ENCODE results near the gene SLCO2B1.

Gene SLCO2B1

DNA sequence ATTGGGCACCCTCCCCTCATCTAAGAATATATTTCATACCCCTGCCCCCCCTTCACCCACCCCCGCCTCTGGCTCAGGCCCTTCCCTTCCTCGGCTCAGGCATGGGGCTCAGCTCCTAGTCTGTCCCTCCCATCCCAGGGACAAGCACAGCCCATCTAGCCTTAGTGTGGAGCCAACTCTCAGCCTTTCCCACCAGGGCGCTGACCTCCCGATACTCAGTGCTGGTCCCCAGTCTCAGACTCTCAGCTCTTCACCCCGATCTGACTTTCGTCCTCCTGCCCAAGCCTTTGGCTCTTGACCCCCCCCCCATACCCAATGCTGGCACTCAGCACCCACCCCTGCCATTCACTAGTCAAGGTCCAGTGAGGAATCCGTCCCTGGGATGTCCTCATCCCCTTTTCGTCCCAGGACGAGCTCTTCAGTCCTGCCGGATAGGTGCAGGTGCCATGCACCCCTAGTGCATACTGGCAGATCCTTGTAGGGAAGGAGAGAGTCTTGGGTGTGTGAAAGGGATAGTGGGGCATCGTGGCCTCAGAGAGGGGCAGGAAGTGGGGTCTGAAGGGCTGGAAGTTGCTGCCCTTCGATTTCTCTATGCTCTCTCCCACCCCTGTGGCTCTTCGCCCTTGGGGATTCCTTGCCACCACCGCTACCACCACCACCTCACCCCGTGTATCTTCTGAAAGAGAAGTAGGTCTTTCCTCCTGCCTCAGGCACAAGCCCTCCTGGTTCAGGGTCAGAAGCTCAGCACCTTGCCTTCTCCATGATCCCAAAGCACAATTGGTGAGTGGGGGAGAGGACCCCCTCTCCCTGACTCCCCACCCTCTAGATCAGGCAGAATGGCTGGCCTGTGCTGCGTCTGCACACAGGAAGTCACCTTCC is 92.1 kb downstream of the SLCO2B1 start:
- no peak for DNase-seq (ENCODE audit: low read depth)
- no peak overlapping the region for H3K4me3 ChIP-seq (ENCODE audit: low read depth, low read length)
- TF ChIP-seq, protein P1, sequence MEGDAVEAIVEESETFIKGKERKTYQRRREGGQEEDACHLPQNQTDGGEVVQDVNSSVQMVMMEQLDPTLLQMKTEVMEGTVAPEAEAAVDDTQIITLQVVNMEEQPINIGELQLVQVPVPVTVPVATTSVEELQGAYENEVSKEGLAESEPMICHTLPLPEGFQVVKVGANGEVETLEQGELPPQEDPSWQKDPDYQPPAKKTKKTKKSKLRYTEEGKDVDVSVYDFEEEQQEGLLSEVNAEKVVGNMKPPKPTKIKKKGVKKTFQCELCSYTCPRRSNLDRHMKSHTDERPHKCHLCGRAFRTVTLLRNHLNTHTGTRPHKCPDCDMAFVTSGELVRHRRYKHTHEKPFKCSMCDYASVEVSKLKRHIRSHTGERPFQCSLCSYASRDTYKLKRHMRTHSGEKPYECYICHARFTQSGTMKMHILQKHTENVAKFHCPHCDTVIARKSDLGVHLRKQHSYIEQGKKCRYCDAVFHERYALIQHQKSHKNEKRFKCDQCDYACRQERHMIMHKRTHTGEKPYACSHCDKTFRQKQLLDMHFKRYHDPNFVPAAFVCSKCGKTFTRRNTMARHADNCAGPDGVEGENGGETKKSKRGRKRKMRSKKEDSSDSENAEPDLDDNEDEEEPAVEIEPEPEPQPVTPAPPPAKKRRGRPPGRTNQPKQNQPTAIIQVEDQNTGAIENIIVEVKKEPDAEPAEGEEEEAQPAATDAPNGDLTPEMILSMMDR (IDR thresholded peaks at IDR 0.05; ENCODE audit: insufficient read depth, low read depth, low read length, missing control alignments): no peak

DNA sequence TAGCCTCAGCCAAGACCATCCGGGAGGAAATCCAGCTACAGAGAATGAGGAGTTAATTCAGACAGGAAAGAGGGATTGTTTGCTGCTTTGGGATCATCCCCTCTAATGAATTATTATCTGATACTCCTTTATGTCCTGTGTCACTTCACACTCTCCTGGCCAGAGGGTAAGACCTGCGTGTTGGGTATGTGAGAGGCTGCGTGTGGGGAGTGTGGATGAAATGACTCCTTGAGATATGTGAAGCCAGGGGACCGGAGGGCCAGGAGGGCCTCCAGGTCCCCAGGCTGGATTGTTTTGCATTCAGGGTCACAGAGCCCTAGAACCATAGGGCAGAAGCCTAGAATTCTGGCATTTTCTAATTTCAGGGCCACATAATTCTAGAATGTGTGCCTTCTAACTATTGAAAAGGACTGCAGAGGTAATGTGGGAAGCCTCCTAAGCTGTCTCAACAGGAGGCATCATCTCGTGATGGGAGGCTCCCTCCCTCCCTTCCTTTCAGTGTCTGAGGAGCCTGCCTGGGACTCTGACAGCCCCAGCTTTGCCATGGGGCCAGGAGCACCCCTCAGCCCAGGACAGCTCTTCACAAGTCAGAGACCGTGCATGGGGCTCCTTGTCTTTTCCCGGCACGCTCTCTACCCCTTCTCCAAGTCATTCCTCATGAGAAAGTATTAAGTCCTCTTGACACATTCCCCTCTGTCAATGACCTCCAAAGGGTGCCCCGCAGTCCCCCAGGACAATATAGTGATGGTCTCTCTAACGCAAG is 93.3 kb downstream of the SLCO2B1 start:
- DNase-seq (ENCODE audit: low read depth): no peak
- H3K4me3 ChIP-seq (ENCODE audit: low read depth, low read length): no peak overlapping the region
- TF ChIP-seq, protein P1 (IDR thresholded peaks at IDR 0.05; ENCODE audit: insufficient read depth, low read depth, low read length, missing control alignments): no peak

DNA sequence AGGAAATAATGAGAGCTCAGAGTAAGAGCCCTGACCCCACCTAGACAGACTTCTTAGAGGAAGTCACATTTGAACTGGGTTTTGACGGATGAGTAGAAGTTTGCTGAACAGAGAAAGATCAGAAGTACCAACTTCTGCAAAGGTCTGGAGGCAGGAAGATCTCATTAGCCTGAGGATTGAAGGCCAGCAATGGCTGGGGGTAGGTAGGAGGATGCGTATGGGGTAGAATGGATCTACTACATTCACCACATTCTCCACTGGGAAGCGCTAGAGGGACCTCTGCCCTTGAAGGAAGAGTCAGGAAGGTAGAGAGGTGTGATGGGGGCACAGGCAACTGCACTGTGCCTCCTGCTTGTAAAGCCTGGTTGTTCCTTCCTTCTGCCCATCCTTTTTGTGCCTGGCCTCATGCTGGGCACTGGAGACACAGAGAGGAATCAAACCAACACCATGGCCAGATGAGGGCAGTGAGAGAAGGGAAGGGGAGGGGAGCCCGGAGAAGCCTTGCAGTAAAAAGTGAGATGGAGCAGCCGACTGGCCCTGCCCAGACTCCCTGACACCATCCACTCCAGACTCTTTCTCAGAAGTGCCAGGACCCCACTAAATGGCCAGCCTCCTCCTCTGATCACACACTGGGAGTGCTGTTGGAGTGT is 94.6 kb downstream of the SLCO2B1 start:
- no peak overlapping the region for H3K4me3 ChIP-seq (ENCODE audit: low read depth, low read length)
- TF ChIP-seq, protein P1 (IDR thresholded peaks at IDR 0.05; ENCODE audit: insufficient read depth, low read depth, low read length, missing control alignments): no peak
- no peak for DNase-seq (ENCODE audit: low read depth)

DNA sequence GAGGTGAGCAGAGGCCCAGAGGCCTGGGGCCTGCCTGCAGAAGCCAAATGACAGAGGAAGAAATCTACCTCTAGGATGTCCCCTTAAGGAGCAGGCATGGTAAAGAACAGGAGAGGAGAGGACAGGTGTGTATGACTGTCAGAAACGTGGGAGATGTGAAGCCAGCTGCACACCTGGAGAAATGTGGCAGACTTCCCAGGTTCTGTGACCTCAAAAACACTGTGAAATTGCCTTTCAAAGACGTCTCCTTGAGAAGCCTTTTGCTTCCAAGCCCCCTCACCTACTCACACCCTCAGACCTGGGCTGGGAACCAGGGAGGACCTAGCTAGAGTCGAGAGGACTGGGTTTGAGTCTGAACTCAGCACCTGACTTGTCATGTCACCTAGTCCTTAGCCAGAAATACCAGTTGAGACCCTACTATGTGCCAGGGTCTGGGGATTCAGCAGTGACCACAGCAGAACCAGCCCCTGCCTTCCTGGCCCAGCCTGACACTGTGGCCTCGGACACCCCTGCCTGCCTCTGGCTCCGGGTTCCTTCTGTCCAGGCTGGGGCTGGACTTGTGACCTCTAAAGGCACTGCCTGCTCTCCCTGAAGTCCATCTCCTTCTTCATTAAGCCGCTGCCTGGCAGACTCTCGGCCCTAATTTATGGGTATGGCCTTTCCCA is 95.2 kb downstream of the SLCO2B1 start:
- H3K4me3 ChIP-seq (ENCODE audit: low read depth, low read length): no peak overlapping the region
- TF ChIP-seq, protein P1 (IDR thresholded peaks at IDR 0.05; ENCODE audit: insufficient read depth, low read depth, low read length, missing control alignments): no peak
- no peak for DNase-seq (ENCODE audit: low read depth)

DNA sequence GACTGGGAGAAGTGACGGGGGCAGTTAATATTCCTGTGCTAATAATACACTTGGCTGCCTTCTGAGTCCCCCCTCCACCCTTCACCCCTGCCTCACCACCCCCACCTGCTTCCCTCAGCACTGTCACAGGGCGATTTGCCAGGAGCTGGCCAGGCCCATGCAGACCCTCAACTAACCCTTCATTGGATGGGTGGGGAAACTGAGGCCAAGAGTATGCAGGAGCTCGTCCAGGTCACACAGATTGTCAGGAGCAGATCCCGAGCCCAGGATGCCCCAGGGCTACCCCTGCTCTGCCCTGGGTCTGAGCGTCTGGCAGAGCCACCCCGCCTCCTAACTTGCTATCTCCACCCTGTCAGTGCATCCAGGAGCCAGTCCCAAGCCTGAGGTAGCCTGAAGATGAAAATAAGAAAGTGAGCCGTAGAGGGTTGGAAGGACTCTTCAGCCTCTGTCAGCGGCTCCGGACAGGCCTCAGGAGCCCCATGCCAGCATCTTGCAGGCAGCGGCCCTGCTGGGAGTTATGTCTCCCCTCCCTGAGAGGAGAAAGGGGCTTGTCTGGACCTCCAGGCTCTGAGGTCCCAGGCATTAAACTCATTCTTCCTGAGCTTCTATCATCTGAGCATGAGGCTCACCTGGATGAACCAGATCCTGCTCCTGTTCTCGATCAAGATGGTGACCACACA is 95.9 kb downstream of the SLCO2B1 start:
- no peak overlapping the region for H3K4me3 ChIP-seq (ENCODE audit: low read depth, low read length)
- no peak for DNase-seq (ENCODE audit: low read depth)
- TF ChIP-seq, protein P1 (IDR thresholded peaks at IDR 0.05; ENCODE audit: insufficient read depth, low read depth, low read length, missing control alignments): no peak

DNA sequence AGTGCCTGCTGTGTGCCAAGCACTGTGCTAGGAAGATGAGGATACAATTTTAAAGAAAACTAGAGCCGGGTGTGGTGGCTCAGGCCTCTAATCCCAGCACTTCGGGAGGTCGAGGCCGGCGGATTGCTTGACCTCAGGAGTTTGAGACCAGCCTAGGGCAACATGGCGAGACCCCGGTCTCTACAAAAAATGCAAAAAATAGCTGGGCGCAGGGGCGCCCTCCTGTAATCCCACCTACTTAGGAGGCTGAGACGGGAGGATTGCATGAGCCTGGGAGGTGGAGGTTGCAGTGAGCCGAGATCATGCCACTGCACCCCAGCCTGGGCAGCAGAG is 98.0 kb downstream of the SLCO2B1 start:
- no peak for DNase-seq (ENCODE audit: low read depth)
- no peak overlapping the region for H3K4me3 ChIP-seq (ENCODE audit: low read depth, low read length)
- TF ChIP-seq, protein P1 (IDR thresholded peaks at IDR 0.05; ENCODE audit: insufficient read depth, low read depth, low read length, missing control alignments): no peak
